B cell (primary cell): Measurements from ENCODE around the gene N4BP2L2.

Source experiments
- CTCF ChIP-seq: fragments of 200-600 bp; IDR thresholded peaks from one replicate; pipeline ENCODE4 v1.8.0; 2022; ENCODE audit warnings: antibody characterized with exemption, mild to moderate bottlenecking
- EZH2 ChIP-seq: IDR thresholded peaks from 2 replicates; pipeline ENCODE4 v1.6.1; 2012; ENCODE audit warnings: borderline replicate concordance, low read depth, mild to moderate bottlenecking, moderate library complexity, low read length; ENCODE audit not compliant: insufficient read depth, poor library complexity, severe bottlenecking

GRCh38 chr13:32455594-32455903 is 83.0 kb downstream of the N4BP2L2 start:
- TF ChIP-seq CTCF, result no peak
- TF ChIP-seq EZH2, result no peak
